Breast epithelium (tissue), 3 donors: ENCODE results near the gene COL18A1.

ENCODE experiments used
- POLR2A ChIP-seq: fragments of 450-650 bp; IDR thresholded peaks from one replicate; pipeline ENCODE4 v1.6.1; 2016; ENCODE audit warnings: antibody characterized with exemption, mild to moderate bottlenecking, moderate library complexity
- POLR2AphosphoS5 ChIP-seq, 3 donors: sonication (generic); formaldehyde crosslinking; IDR thresholded peaks; one replicate each; pipeline ENCODE4 v1.6.1; 2017; ENCODE audit warnings: antibody characterized with exemption in 3 of 3
- TF ChIP-seq, protein P1 (sequence below), 3 donors: fragments of 450-650 bp; IDR thresholded peaks; one replicate each; pipeline ENCODE4 v1.5.1; 2016 to 2017; ENCODE audit warnings: antibody characterized with exemption in 3 of 3, mild to moderate bottlenecking in 3 of 3, moderate library complexity in 3 of 3

DNA sequence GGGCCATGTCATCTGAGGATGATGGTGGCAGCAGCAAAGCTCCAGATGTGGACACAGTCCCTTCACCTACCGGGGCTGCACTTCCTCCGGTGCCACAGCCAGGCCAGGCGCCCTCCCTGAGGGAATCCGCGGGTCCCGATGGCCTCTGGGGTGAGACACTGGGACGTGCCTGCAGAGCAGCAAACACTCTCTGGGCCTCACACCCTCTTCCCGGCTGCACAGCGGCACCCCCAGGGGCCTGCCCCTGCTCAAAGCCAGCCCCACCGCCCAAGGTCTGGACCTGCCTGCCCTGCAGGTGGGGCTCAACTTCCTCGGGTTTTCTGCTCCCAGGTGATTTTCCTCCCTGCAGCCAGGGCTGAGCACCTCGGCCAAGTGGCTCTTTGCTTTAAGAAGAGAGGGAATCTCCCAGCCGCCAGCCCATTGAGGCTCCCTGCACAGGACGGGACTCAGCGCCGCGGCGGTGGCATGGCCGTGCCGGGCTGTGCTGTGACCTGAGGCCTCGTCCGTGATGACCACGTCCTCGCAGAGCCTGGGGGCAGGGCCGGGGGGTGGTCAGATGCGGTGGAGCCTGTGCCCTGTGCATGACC lies 21.3 kb upstream of the COL18A1 start:
- TF ChIP-seq POLR2AphosphoS5 (IDR thresholded peaks at IDR 0.05) (no peak), POLR2A (no peak)
- TF ChIP-seq, protein P1, sequence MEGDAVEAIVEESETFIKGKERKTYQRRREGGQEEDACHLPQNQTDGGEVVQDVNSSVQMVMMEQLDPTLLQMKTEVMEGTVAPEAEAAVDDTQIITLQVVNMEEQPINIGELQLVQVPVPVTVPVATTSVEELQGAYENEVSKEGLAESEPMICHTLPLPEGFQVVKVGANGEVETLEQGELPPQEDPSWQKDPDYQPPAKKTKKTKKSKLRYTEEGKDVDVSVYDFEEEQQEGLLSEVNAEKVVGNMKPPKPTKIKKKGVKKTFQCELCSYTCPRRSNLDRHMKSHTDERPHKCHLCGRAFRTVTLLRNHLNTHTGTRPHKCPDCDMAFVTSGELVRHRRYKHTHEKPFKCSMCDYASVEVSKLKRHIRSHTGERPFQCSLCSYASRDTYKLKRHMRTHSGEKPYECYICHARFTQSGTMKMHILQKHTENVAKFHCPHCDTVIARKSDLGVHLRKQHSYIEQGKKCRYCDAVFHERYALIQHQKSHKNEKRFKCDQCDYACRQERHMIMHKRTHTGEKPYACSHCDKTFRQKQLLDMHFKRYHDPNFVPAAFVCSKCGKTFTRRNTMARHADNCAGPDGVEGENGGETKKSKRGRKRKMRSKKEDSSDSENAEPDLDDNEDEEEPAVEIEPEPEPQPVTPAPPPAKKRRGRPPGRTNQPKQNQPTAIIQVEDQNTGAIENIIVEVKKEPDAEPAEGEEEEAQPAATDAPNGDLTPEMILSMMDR (IDR thresholded peaks at IDR 0.05), result no peak
